B cell (primary cell): ENCODE measurements around the gene HNF1B. TPM values are rescaled to one million over a fixed set of nuclear protein-coding genes. Genes with fewer than 3 reads are reported as not detected.

Source experiments
- ATAC-seq: fragments of 200-7000 bp; cut with Tn5 transposase; one replicate; pipeline ENCODE4 v1.10.0; 2021; ENCODE audit warnings: low read depth, mild to moderate bottlenecking, moderate number of reproducible peaks, moderate library complexity
- CTCF ChIA-PET: fragments of 350-600 bp; sonication (Branson Sonifier 250); formaldehyde crosslinking; loops from one replicate; lab custom pipeline; 2021; ENCODE audit warnings: antibody characterized with exemption, inconsistent platforms; lab: Charles Lee
- POLR2A ChIA-PET: fragments of 350-600 bp; sonication (Branson Sonifier 250); formaldehyde crosslinking; loops from one replicate; lab custom pipeline; 2021; ENCODE audit warnings: antibody characterized with exemption; lab: Charles Lee
- DNase-seq: peaks from one replicate; pipeline ENCODE4 v3.0.0; 2013
- H2AFZ ChIP-seq: 2 replicates; pipeline ENCODE4 v1.6.1; 2012; ENCODE audit warnings: mild to moderate bottlenecking, low read depth, low read length; ENCODE audit not compliant: insufficient read depth, poor library complexity, severe bottlenecking
- H3K27ac ChIP-seq, 2 donors: 1 replicate in 1 of 2; 2 replicates in 1 of 2; pipeline ENCODE4 v1.5.1; 2012 to 2013; ENCODE audit warnings: low read length in 2 of 2, mild to moderate bottlenecking in 2 of 2, moderate library complexity in 1 of 2
- H3K27me3 ChIP-seq, 4 experiments: fragments of 200-600 bp in 1 of 4; sonication (generic) in 1 of 4; replicated peaks in 1 of 4; 1 replicate in 2 of 4; 2 replicates in 2 of 4; pipeline versions ENCODE4 v1.6.1 to v1.7.0; 2013 to 2016; ENCODE audit warnings: low read length in 3 of 4, mild to moderate bottlenecking in 2 of 4, mixed read lengths in 1 of 4, moderate library complexity in 1 of 4; ENCODE audit not compliant: insufficient read depth in 4 of 4, control insufficient read depth in 3 of 4; ENCODE audit errors: control extremely low read depth in 1 of 4
- H3K36me3 ChIP-seq, 2 experiments: replicated peaks in 1 of 2; 1 replicate in 1 of 2; 2 replicates in 1 of 2; pipeline versions ENCODE4 v1.6.1 to v1.7.1; 2013; ENCODE audit warnings: low read length in 1 of 2; ENCODE audit not compliant: insufficient read depth in 2 of 2, control insufficient read depth in 1 of 2; ENCODE audit errors: control extremely low read depth in 1 of 2, extremely low read depth in 1 of 2
- H3K4me1 ChIP-seq, 2 donors: fragments of 200-600 bp in 1 of 2; sonication (generic) in 1 of 2; 1 replicate in 1 of 2; 2 replicates in 1 of 2; pipeline versions ENCODE4 v1.5.1 to v1.6.1; 2013 to 2017; ENCODE audit warnings: low read length in 2 of 2; ENCODE audit not compliant: control insufficient read depth in 2 of 2, insufficient read depth in 2 of 2
- H3K4me2 ChIP-seq: replicated peaks from 2 replicates; pipeline ENCODE3; 2012; ENCODE audit warnings: mild to moderate bottlenecking, low read depth, low read length; ENCODE audit not compliant: poor library complexity, severe bottlenecking
- H3K4me3 ChIP-seq, 5 experiments: fragments of 200-600 bp in 1 of 5; sonication (generic) in 1 of 5; 1 replicate in 3 of 5; 2 replicates in 2 of 5; pipeline versions ENCODE4 v1.5.1 to v1.7.0; 2011 to 2016; ENCODE audit warnings: low read length in 4 of 5, mild to moderate bottlenecking in 4 of 5, low read depth in 2 of 5, control low read depth in 1 of 5, moderate library complexity in 1 of 5; ENCODE audit not compliant: insufficient read depth in 1 of 5; ENCODE audit errors: control extremely low read depth in 1 of 5, extremely low read depth in 1 of 5
- H3K79me2 ChIP-seq: fragments of 200-600 bp; sonication (generic); one replicate; pipeline ENCODE4 v1.6.0; 2016; ENCODE audit warnings: low read length; ENCODE audit not compliant: control insufficient read depth, insufficient read depth
- H3K9ac ChIP-seq: fragments of 200-600 bp; sonication (generic); 2 replicates; pipeline ENCODE4 v1.6.1; 2017; ENCODE audit warnings: mild to moderate bottlenecking, low read length, moderate library complexity
- H3K9me3 ChIP-seq, 3 donors: one replicate each; pipeline versions ENCODE4 v1.6.1 to v1.7.1; 2013; ENCODE audit warnings: low read length in 2 of 3; ENCODE audit not compliant: control insufficient read depth in 2 of 3, insufficient read depth in 1 of 3; ENCODE audit errors: control extremely low read depth in 1 of 3
- H4K20me1 ChIP-seq: 2 replicates; pipeline ENCODE4 v1.6.0; 2012; ENCODE audit warnings: mild to moderate bottlenecking, low read length; ENCODE audit not compliant: insufficient read depth, control insufficient read depth, poor library complexity, severe bottlenecking
- H3K27ac Mint-ChIP-seq: one replicate; pipeline ENCODE4 v1.8.0; 2021; ENCODE audit warnings: mixed read lengths
- H3K27me3 Mint-ChIP-seq: one replicate; pipeline ENCODE4 v1.8.0; 2021; ENCODE audit warnings: mixed read lengths
- H3K4me1 Mint-ChIP-seq: one replicate; pipeline ENCODE4 v1.8.0; 2021; ENCODE audit warnings: mixed read lengths
- H3K4me3 Mint-ChIP-seq: one replicate; pipeline ENCODE4 v1.8.0; 2021; ENCODE audit warnings: mixed read lengths
- H3K9me3 Mint-ChIP-seq: one replicate; pipeline ENCODE4 v1.8.0; 2022; ENCODE audit warnings: mixed read lengths; ENCODE audit not compliant: insufficient read depth
- CTCF ChIP-seq: fragments of 200-600 bp; IDR thresholded peaks from one replicate; pipeline ENCODE4 v1.8.0; 2022; ENCODE audit warnings: antibody characterized with exemption, mild to moderate bottlenecking
- EZH2 ChIP-seq: IDR thresholded peaks from 2 replicates; pipeline ENCODE4 v1.6.1; 2012; ENCODE audit warnings: borderline replicate concordance, low read depth, mild to moderate bottlenecking, moderate library complexity, low read length; ENCODE audit not compliant: insufficient read depth, poor library complexity, severe bottlenecking
- WGBS: methylation state at CpG from one replicate; pipeline ENCODE4 v1.1.5; 2013; ENCODE audit warnings: missing lambda C conversion rate; ENCODE audit not compliant: insufficient coverage; 5-methylcytosine and 5-hydroxymethylcytosine counted together
- intact Hi-C: fragments of 100-400 bp; cut with micrococcal nuclease; formaldehyde crosslinking; loops from one replicate; pipeline ENCODE4 v1.10.0; 2022
- polyA plus RNA-seq: library from polyadenylated mRNA; depleted of rRNA; stranded (reverse); fragments of >200 nt; gene quantifications from 2 replicates; pipeline ENCODE4 v1.2.3, GENCODE V29; 2012
- total RNA-seq, 2 donors: library from RNA; stranded (reverse); fragments of 120-200 nt in 1 of 2; gene quantifications; 1 replicate in 1 of 2; 2 replicates in 1 of 2; pipeline versions ENCODE4 v1.2.3 to v1.2.4, GENCODE V29; 2013 to 2022

The HNF1B gene
- total and polyA plus RNA-seq, 2 donors (not counting 1 experiment from before 2014, with no cell fraction given), result 1.5 TPM; not detected in 1

GRCh38 chr17:37697381-37697780, 47.5 kb downstream of the HNF1B start:
- Mint-ChIP-seq H3K4me1 (peaks cover 7% of the 10 kb centered on the region), H3K9me3 (peaks cover 2% of the 10 kb centered on the region), H3K27me3 (peaks cover 13% of the 10 kb centered on the region), H3K27ac (no peak overlapping the region), H3K4me3 (no peak overlapping the region)
- H3K4me1 ChIP-seq, result peaks cover 0 to 6% of the 10 kb centered on the region in 2 donors
- intact Hi-C loops, result no loop called here
- H2AFZ ChIP-seq, result no peak overlapping the region
- H4K20me1 ChIP-seq, result no peaks in the 10 kb centered on the region
- TF ChIP-seq CTCF (no peak), EZH2 (no peak)
- H3K36me3 ChIP-seq, result no peaks in the 10 kb centered on the region
- ChIA-PET CTCF (interaction anchor here (1.5 kb wide), 2 partner anchors 94 to 118 kb away, joined by 4 to 9 read pairs; no protein-coding TSS in a partner anchor), POLR2A (no interaction called here)
- no peak overlapping the region for H3K27ac ChIP-seq
- ATAC-seq (no peak), DNase-seq (no peak)
- H3K4me3 ChIP-seq, result no peak overlapping the region
- H3K4me2 ChIP-seq, result no peak overlapping the region
- peaks cover 0 to 6% (median 0%) of the 10 kb centered on the region in 4 experiments for H3K27me3 ChIP-seq
- no peak overlapping the region for H3K9ac ChIP-seq
- WGBS, result no CpG with 5 or more reads among the region's 8 CpGs
- H3K79me2 ChIP-seq, result no peaks in the 10 kb centered on the region
- H3K9me3 ChIP-seq, result peaks cover 0 to 3% (median 0%) of the 10 kb centered on the region in 3 donors

- Mint-ChIP-seq H3K9me3 (peaks cover 2% of the 10 kb centered on the region), H3K4me3 (no peak overlapping the region), H3K4me1 (no peaks in the 10 kb centered on the region), H3K27me3 (peaks cover 10% of the 10 kb centered on the region), H3K27ac (no peak overlapping the region)
- ATAC-seq, result no peak
- Histone ChIP-seq H3K27me3 (peaks cover 0 to 6% (median 0%) of the 10 kb centered on the region in 4 experiments), H2AFZ (no peak overlapping the region), H3K9ac (no peak overlapping the region), H3K36me3 (no peaks in the 10 kb centered on the region), H3K4me2 (no peak overlapping the region), H3K9me3 (peaks cover 0 to 3% (median 0%) of the 10 kb centered on the region in 3 donors), H3K4me1 (no peaks in the 10 kb centered on the region), H3K4me3 (no peak overlapping the region), H3K27ac (no peak overlapping the region), H3K79me2 (no peaks in the 10 kb centered on the region), H4K20me1 (no peaks in the 10 kb centered on the region)
- no peak for DNase-seq
- CTCF ChIA-PET, result no interaction called here
- WGBS, result 86% methylated on average over 2 of the region's 7 CpGs
- TF ChIP-seq CTCF (no peak), EZH2 (no peak)
- POLR2A ChIA-PET, result no interaction called here
- intact Hi-C loops, result no loop called here
Observed at GRCh38 chr17:37696366-37696765, 48.5 kb downstream of the HNF1B start.
